Activated CD8-positive, alpha-beta memory T cell treated with anti-CD3 and anti-CD28 coated beads, Interleukin-2, amount 50 U/mL, for 1 hour (primary cell): ENCODE measurements around the gene GRM7.

Source experiments
- DNase-seq: peaks from one replicate; pipeline ENCODE4 v3.0.0-alpha.2; 2020; ENCODE audit errors: extremely low read depth

Gene GRM7

GRCh38 chr3:7789324-7789723 lies 928.4 kb downstream of the GRM7 start:
- no peak for DNase-seq

DNA sequence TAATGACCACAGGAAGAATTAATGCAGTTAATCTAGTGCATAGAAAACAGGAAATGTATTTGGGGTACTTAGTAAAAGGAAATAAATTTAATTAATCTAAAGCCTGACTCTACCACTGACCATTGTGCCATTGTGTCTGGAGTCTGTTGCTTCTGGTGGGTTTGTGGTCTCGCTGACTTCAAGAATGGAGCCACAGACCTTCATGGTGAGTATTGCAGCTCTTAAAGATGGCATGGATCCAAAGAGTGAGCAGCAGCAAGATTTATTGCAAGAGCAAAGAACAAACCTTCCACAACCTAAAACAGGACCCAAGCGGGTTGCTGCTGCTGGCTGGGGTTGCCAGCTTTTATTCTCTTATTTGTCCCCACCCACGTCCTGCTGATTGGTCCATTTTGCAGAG lies 929.2 kb downstream of the GRM7 start:
- no peak for DNase-seq
